ENCODE data around the gene OR2AK2. TPM values are rescaled to one million over a fixed set of nuclear protein-coding genes. Genes with fewer than 3 reads are reported as not detected.

Gene OR2AK2
- total RNA-seq, 2 experiments from 2014 or later = not detected

DNA sequence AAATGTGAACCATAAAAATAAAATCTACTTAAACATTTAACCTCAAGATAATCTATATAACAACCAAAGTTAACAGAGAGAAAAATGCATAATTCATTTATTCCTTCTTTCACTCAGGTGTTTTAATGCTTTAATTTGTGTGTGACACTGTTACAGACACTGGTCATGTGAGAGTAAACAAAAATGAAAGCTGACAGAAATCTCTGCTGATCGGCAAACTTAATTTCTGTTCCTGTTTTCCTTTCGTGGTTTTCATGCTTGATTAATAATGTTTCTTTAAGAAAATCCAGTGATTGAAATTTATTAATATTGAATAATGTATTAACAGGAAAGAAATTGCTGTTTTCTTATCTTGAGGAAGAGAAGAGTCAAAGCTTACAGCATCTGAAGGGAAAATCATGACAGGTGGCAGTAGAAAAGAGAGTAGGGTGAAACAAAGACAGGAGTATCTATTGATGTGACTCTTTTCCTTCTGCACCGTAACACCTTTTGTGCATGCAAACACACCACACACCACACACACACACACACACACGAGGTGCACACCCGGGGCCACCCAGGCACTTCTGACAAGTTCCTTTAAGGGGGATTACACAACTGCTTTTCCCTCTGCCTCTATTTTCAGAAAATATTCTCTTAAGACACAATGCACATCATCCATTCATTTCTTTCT is 1.6 kb downstream of the OR2AK2 start:
- no peak for DNase-seq
- POLR2A ChIA-PET = no interaction called here
- Mint-ChIP-seq H3K4me3 (no peak overlapping the region), H3K27ac (no peak overlapping the region), H3K27me3 (no peaks in the 10 kb centered on the region), H3K9me3 (peaks cover 2% of the 10 kb centered on the region), H3K4me1 (no peaks in the 10 kb centered on the region), H3K36me3 (ENCODE audit: low read depth) (no peaks in the 10 kb centered on the region)
- CTCF ChIA-PET = no interaction called here

DNA sequence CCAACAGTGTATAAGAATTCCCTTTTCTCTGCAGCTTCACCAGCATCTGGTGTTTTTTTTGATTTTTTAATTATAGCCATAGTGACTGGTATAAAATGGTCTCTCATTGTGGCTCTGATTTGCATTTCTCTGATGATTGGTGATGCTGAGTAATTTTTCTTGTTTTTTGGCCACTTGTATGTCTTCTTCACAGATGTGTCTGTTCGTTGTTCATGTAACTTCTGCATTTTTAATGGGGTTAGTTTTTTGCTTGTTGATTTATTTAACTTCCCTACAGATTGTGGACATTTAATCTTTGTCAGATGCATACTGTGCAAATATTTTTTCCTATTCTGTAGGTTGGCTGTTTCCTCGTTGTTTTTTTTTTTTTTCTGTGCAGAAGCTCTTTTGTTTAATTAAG is 28.0 kb downstream of the OR2AK2 start:
- H3K36me3 Mint-ChIP-seq (ENCODE audit: low read depth) = no peaks in the 10 kb centered on the region
- POLR2A ChIA-PET = no interaction called here
- no peaks in the 10 kb centered on the region for H3K27me3 Mint-ChIP-seq
- CTCF ChIA-PET = no interaction called here
- no peak overlapping the region for H3K27ac Mint-ChIP-seq
- no peak for DNase-seq
- peaks cover 8% of the 10 kb centered on the region for H3K9me3 Mint-ChIP-seq
- no peak overlapping the region for H3K4me3 Mint-ChIP-seq
- no peaks in the 10 kb centered on the region for H3K4me1 Mint-ChIP-seq

DNA sequence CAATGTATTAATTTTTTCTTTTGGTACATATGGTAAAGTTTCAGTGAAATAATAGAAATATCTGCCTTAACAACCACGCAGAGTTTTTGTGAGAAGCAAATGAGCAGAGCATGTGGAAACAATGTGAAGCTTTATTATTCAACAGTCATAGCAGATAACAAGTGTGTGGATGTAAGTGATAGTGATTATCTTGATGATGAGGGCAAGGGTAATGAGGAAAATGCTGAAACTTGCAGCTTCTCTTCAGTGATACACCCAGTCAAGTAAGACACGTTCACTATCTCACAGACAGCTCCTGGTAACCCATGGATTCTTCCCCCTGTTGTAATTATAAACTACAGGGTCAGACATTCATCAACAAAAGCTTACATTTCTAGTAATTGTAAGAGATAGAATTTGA is 33.8 kb downstream of the OR2AK2 start:
- Mint-ChIP-seq H3K4me3 (no peak overlapping the region), H3K9me3 (peaks cover 8% of the 10 kb centered on the region), H3K27ac (no peak overlapping the region), H3K27me3 (no peaks in the 10 kb centered on the region), H3K36me3 (ENCODE audit: low read depth) (no peaks in the 10 kb centered on the region), H3K4me1 (no peaks in the 10 kb centered on the region)
- no peak for DNase-seq
- CTCF ChIA-PET = no interaction called here
- POLR2A ChIA-PET = no interaction called here

DNA sequence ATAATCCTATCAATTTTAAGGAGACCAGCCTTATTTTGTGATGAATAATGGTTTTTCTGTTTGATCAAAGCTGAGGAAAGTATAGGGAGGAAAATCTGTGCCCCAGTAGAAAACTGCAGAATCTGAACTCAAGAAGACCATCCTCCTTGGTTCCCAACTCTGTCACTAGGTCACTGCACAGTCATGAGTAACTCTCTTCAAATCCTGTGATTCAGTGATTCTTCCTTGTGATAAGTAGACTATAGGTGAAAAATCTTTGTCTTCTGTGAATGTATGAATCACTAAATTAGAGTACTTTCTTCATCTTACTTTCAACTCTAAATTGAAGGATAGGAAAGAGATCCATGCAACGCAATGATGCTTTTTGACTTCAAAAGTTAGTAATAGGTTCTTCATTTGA is 35.1 kb downstream of the OR2AK2 start:
- H3K4me1 Mint-ChIP-seq = no peaks in the 10 kb centered on the region
- ChIA-PET POLR2A (no interaction called here), CTCF (no interaction called here)
- no peak for DNase-seq
- H3K27me3 Mint-ChIP-seq = no peaks in the 10 kb centered on the region
- no peak overlapping the region for H3K4me3 Mint-ChIP-seq
- H3K27ac Mint-ChIP-seq = no peak overlapping the region
- peaks cover 3% of the 10 kb centered on the region for H3K9me3 Mint-ChIP-seq
- no peaks in the 10 kb centered on the region for H3K36me3 Mint-ChIP-seq (ENCODE audit: low read depth)

DNA sequence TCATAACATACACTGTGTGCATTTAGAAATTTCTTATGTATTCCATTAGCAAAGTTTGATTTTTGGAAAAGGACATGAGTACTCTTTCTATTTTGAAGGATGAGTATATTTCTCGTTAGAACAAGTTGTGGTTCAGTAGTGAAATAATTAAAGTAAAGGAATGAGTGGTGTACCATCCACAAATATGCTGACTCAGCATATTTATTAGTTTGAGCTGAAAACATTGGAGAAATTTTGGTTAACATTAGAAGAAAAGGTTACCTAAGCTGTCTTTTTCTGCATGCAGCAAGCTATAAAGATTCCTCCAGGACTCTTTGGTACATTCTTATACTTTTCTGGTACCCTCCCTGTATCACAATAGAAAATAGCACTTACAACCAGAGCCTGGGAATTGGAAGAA is 42.7 kb downstream of the OR2AK2 start:
- Mint-ChIP-seq H3K4me1 (no peaks in the 10 kb centered on the region), H3K4me3 (no peak overlapping the region), H3K36me3 (ENCODE audit: low read depth) (no peaks in the 10 kb centered on the region), H3K27me3 (no peaks in the 10 kb centered on the region), H3K9me3 (peaks cover 28% of the 10 kb centered on the region), H3K27ac (no peak overlapping the region)
- ChIA-PET POLR2A (no interaction called here), CTCF (no interaction called here)
- no peak for DNase-seq

DNA sequence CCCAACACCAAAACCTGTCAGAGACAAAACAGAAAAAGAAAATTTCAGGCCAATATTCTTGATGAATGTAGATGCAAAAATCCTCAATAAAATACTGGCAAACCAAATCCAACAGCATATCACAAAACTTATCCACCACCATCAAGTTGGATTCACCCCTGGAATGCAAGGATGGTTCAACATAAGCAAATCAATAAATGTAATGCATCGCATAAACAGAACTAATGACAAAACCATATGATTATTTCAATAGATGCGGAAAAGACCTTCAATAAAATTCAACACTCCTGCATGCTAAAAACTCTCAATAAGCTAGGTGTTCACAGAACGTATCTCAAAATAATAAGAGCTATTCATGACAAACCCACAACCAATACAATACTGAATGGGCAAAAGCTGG is 44.6 kb downstream of the OR2AK2 start:
- Mint-ChIP-seq H3K9me3 (peaks cover 28% of the 10 kb centered on the region), H3K4me1 (no peaks in the 10 kb centered on the region), H3K4me3 (no peak overlapping the region), H3K27ac (no peak overlapping the region), H3K27me3 (no peaks in the 10 kb centered on the region), H3K36me3 (ENCODE audit: low read depth) (no peaks in the 10 kb centered on the region)
- ChIA-PET CTCF (no interaction called here), POLR2A (no interaction called here)
- DNase-seq = no peak

DNA sequence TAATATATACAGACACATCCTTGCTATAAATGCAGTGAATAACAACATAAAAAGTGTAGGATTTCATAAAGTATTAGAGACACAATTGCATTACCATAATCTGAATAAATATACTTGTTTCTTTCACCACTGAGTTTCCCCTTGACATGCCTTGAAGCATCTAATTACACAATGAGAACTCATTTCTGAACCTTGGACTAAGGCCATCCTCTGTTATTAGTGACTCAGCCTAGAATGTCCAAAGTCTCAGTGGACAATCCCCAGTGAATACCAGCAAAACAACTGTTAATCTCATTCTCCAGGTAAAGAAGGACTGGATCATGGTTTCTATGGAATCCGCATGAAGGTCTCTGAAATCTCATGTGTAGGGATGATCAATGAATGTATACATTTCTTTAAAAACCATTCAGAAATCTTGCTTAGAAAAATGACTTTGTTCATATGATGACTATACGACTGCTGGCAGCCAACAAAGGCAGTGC is 48.2 kb downstream of the OR2AK2 start, which contains the start of gene OR2L5:
Gene OR2L5 (plus strand): TSS at position 432 of the 482 bp plus-strand sequence. CDS start 8,288 bp downstream, outside the sequence.
- H3K4me1 Mint-ChIP-seq = no peaks in the 10 kb centered on the region
- no peaks in the 10 kb centered on the region for H3K27me3 Mint-ChIP-seq
- H3K36me3 Mint-ChIP-seq (ENCODE audit: low read depth) = no peaks in the 10 kb centered on the region
- no peak within 1 kb of the TSS for H3K4me3 Mint-ChIP-seq
- POLR2A ChIA-PET = no interaction called here
- H3K27ac Mint-ChIP-seq = no peak within 1 kb of the TSS
- no peak for DNase-seq
- CTCF ChIA-PET = no interaction called here
- peaks cover 24% of the 10 kb centered on the region for H3K9me3 Mint-ChIP-seq

DNA sequence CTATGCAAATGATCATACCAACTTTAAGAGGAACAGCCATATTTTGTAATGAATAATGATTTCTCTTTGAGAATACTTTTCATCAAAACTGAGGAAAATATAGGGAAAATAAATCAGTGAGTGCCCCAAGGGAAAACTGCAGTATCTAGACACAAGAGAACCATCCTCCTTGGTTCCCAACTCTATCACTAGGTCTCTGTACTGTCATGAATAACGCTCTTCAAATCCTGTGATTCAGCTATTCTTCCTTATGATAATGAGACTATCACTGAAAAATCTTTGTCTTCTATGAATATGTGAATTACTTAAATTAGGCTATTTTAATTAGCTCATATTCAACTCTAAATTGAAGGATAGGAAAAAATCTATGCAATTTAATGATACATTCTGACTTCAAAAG is 50.8 kb downstream of the OR2AK2 start:
- H3K27ac Mint-ChIP-seq = no peak overlapping the region
- peaks cover 11% of the 10 kb centered on the region for H3K9me3 Mint-ChIP-seq
- no peaks in the 10 kb centered on the region for H3K4me1 Mint-ChIP-seq
- POLR2A ChIA-PET = no interaction called here
- no peak overlapping the region for H3K4me3 Mint-ChIP-seq
- H3K36me3 Mint-ChIP-seq (ENCODE audit: low read depth) = no peaks in the 10 kb centered on the region
- CTCF ChIA-PET = no interaction called here
- no peaks in the 10 kb centered on the region for H3K27me3 Mint-ChIP-seq
- DNase-seq = no peak

Other genes with a start within 250 kb of the OR2AK2 start
- not detected for gene OR6F1, start 248.6 kb upstream of the OR2AK2 start, total RNA-seq
- not detected for gene OR14K1, start 226.6 kb upstream of the OR2AK2 start, total RNA-seq
- not detected for gene OR14A2, start 217.1 kb upstream of the OR2AK2 start, total RNA-seq
- not detected for gene OR1C1, start 204.7 kb upstream of the OR2AK2 start, total RNA-seq
- gene OR14A16, start 141.1 kb upstream of the OR2AK2 start, total RNA-seq = not detected
- not detected for gene OR11L1, start 123.3 kb upstream of the OR2AK2 start, total RNA-seq
- under 1 TPM; 0.58 to 0.73 TPM for gene TRIM58, start 108.0 kb upstream of the OR2AK2 start, total RNA-seq
- under 1 TPM in 1 of 2 experiments, not detected in 1; 0.30 TPM for gene OR2W3, start 69.6 kb upstream of the OR2AK2 start, total RNA-seq
- not detected for gene OR2T8, start 45.0 kb upstream of the OR2AK2 start, total RNA-seq
- gene OR2AJ1, start 40.3 kb upstream of the OR2AK2 start, total RNA-seq = not detected
- not detected for gene OR2L8, start 16.4 kb upstream of the OR2AK2 start, total RNA-seq
- gene OR2L5, start 48.4 kb downstream of the OR2AK2 start, total RNA-seq = not detected
- gene OR2L2, start 64.8 kb downstream of the OR2AK2 start, total RNA-seq = under 1 TPM; 0.10 TPM
- not detected for gene OR2L3, start 81.6 kb downstream of the OR2AK2 start, total RNA-seq
- not detected for gene OR2L13, start 130.0 kb downstream of the OR2AK2 start, total RNA-seq
- not detected for gene OR2M5, start 179.9 kb downstream of the OR2AK2 start, total RNA-seq
- not detected for gene OR2M2, start 209.6 kb downstream of the OR2AK2 start, total RNA-seq
- not detected for gene OR2M3, start 232.0 kb downstream of the OR2AK2 start, total RNA-seq